Putamen (tissue), 1 donor: ENCODE measurements around the gene FBF1.
"Not testable (repeated sequence)": the region's sequence is repeated elsewhere in the genome, so short reads cannot be mapped to it uniquely, and the experiment has no call there.

ENCODE experiments used
- DNase-seq: peaks from one replicate; pipeline ENCODE4 v3.0.0-alpha.2; 2016; ENCODE audit warnings: low spot score

The FBF1 gene

DNA sequence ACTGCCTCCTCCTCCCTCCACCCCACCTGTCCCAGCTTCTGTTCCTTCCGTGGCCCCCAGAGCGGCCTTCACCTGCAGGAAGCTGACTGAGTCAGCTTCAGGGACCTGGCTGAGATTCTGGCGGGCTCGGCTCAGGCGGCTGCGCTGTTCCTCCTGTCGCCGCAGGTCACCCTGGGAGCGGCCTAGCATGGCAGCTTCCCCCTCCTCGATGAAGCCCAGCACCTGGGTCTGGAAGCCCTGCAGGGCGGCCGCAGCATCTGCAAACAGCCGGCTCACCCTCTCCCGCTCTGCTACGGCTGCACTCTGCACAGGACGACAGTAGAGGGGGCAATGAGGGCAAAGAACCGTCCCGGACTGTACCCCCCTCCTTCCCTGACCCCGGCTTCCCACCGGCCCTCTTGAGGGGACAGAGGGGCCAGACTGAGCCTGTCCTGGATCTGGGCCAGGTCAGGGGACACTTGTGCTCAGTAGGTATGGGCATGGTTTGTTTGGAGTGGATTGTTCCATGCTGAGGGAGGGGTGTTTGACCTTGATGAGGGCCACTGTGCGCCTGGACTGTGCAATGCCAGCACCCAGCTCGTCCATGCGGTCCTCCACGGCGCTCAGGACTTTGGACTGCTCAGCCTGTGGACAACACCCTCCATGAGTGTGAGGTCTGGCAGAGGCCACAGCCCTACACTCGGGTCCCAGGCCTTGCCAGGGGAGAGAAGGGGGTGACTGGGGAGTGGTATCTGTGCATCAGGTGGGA is 64.5 kb downstream of the FBF1 start:
- no peak for DNase-seq

DNA sequence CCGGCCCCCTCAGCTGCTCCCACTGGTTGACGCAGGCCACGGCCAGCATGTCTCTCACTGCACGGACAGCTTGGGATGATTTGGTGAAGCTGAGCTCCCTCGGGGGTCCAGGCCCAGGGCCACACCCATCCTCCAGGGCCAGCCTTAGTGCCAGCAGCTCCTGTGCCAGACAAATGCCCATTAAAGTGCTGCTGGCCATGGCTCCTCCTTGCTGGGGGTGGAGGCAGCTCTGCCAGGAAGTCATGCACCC is 65.0 kb downstream of the FBF1 start:
- DNase-seq = no peak

DNA sequence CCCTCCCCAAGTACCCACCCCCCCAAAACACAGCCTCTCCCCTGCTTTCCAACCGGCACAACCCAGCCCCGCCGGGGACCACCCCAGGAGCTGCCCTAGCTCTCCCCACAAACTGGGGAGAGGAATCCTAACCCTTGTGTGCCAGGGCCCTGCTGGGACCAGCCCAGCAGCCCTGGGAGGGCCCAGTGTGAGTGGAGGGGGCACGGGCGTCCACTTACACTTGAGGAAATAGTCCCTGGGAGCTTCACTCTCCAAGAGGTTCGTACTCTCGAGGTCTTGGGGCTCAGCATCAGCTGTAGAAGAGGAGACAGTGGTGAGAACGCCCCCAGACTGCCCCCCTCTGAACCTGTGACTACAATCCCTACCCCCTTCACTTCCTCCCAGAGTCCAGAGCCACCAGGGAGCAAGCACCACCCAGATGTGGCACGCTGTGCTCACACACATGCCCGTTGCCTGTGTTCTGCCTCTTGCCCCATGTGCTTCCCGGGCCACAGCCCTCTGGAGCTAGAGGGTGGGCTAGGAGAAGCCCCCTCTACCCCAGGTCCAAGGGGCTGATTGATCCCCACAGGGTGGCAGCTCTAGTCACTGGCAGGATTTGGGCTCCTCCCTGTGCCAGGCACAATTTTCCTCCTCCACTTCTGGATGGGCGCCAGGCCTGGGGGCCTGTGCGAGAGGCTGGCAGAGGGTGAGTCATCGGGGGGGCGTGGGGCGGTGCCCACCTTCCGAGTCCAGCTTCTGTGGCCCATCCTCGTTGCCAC is 65.5 kb downstream of the FBF1 start:
- DNase-seq = no peak

DNA sequence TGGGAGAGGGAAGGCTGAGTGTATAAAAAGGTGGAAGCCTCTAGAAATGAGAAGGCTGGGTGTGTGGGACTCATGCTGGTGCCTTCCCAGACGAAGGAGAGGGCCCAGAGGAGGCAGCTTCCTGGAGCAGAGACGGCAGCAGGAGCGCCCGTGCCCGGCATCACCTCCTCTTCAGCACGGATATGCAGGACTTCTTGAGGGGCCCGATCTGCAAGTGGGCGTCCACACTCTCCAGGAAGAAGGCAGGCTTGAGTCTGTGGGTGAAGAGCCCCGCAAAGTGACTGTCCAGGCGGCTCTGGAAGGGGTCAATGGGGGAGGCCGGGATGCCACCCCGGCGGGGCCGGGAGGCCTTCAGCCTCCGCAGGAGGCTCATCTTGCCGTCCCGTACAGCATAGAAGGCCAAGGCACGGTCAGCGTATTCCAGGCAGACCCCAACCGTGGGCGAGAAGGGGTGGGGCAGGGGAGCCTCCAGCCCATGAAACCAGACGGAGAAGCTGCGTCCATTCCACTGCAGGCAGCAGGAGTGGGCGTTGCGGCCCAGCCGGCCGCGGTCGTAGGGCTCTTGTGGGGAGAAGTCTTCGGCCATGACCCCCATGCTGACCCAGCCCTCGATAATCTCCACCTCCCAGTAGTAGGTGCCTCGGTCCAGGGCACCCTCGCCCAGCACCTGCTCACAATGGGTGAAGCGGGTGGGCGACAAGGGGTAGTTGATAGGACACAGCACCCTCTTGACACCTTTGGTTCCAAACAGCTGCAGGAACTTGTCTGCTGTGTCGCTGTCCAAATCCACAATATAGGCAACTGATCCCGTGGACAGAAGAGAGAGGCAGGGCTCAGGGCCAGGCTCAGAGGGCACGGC is 66.3 kb downstream of the FBF1 start:
- no peak for DNase-seq

DNA sequence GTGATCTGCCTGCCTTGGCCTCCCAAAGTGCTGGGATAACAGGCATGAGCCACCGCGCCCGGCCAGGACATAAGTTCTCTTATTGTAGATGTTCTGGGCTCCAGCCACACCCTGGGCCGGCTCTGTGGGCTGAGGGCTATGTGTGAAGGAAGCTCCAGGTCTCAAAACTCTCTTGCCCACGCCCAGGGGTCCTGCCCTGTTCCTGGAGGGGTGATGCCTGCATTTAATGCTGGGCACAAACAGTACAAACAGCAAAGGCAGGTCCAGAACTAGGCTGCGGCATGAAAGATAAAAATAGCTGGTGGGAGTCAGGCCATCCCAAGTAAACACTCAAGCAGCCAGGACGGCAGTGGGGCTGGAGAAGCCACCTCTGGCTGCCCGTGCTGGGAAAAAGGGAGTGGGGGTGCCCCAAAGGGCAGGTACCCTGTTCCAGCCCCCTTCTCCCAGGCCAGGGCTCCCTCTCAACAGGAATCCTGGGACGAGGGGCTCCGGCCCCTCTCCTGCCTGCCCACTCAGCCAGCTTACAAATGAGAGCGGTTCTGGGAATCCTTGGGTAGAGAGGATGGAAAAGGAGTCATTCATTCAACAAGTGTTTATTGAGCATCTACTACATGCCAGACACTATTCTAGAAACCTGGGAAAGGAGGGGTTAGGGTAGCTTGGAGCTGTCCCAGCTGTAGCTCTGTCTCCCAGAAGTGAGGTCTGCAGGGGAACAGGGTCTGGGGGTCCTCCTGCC is 67.1 kb downstream of the FBF1 start:
- DNase-seq = no peak

DNA sequence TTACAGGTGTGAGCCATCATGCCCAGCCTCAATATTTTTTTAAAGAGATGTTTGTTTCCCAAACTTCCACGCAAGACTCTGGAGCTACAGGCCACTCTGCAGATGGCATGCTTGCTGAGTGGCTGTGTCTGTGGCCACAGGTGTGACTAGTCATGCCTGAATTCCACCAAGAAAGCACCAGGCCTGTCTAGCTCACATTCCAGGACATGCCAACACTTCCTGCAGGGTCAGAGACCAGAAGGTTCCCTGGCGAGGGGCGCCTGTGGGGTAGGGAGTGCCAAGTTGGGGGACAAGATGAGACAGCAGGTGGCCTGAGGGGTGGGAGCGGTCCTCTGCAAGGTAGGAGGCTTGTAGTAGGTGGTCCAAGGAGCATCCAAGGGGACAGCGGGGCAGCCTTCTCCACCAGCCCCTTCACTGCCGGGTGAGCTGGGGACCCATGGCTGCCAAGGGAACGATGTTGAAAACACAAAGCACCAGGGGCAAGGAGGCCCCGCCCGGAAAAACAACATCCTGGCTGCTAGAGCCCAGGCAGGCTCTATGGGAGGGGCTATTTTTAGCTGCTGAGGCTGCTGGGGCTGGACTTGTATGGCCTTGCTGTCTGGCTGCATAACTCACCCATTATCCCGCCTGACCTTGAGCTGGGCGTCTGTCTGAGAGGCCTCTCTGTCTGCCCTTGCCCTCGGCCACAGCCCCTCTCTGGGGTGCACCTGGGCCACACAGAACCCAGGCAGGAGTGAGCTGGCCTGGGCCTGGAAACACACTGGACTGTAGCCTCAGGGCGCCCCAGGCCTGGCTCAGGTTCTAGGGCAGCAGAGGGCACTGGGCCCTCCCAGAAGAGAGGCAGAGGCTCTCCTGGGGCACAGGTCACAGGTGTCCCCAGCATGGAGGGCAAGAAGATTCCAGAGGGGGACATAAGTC is 68.1 kb downstream of the FBF1 start:
- DNase-seq = peak; percentile 47

DNA sequence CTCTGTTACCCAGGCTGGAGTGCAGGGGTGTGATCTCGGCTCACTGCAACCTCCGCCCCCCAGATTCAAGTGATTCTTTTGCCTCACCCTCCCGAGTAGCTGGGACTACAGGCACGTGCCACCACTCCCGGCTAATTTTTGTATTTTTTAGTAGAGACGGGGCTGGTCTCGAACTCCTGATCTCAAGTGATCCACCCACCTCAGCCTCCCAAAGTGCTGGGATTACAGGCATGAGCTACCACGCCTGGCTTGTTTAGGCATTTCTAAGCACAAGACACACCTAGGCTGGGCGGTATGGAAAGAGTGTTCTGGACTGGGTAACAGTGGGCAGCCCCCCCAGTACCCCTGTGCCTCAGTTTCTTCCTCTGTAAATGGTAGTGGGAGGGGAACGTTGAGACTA is 70.6 kb downstream of the FBF1 start:
- not testable (repeated sequence) for DNase-seq

DNA sequence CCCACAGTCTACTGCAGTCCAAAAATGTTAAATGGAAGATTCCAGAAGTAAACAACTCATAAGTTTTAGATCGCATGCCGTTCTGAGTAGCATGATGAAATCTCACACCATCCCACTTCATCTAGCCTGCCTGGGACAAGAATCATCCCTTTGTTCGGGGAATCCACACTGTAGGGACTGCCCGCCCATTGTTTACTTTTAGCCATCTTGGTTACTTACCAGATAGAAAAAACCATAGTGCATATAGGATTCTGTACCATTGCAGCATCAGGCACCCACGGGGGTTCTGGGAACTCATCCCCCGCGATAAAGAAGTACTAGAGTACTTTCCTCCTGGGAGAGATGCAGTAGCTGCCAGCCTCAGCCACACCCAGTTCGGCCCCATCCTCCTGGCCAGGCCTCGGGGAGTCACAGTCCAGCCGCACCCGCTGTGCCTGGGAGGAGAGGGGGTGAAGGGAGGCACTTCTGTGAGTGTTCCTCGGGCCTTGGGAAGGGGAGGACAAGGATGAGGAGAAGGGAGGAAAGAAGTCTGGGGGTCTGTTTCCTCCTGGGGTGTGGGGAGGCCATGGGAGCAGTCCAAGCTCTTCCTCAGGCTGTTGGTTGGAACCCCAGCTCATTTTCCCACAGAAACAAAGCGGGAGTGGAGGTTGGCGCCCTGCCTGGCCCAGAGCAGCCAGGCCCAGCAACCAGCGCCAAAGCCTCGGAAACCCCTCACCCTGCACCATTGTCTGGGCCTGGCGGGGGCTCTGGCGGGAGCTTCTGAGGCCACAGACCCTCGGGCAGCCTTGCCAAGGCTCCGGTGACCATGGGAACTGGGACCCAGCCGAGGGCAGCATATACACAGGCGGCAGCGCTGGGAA is 71.3 kb downstream of the FBF1 start:
- peak; percentile 83 for DNase-seq

DNA sequence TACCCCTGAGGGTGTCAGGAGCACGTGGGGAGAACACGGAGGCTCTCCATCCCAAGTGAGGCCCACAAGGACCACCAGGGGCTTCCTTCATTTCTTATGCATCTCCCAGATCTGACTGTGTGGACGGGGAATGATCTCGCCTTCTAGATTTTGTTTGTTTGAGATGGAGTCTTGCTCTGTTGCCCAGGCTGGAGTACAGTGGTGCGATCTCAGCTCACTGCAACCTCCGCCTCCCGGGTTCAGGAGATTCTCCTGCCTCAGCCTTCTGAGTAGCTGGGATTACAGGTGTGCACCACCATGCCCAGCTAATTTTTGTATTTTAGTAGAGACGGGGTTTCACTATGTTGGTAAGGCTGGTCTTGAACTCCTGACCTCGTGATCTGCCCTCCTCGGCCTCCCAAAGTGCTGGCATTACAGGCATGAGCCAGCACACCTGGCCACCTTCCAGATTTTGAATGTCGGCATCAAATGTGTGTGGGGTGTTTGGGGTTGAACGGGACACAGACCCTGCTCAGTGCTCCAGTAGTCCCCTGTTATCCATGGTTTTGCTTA is 72.0 kb downstream of the FBF1 start:
- not testable (repeated sequence) for DNase-seq

DNA sequence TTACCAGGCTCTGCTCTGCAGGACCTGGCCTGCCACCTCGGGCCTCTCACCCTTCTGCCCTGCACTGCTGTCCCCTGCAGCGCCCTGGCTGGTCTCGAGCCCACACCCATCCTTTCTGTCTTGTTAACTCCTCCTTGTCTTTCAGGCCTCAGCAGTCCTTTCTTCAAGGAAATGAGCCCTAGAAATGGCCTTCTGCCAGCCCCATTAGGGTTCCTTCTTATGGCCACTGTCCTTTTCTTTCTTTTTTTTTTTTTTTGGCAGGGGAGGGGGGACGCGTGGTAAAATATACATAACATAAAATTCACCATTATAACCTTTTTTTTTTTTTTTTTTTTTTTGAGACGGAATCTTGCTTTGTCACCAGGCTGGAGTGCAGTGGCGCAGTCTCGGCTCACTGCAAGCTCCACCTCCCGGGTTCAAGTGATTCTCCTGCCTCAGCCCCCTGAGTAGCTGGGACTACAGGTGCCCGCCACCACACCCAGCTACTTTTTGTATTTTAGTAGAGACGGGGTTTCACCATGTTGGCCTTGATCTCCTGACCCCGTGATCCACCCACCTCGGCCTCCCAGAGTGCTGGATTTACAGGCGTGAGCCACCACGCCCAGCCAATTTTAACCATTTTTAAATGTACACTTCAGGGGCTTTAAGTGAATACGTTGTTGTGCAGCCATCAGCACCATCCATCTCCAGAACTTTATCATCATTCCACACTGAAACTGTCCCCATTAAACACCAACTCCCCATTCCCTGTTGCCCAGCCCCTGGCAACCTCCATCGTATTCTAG is 75.2 kb downstream of the FBF1 start:
- DNase-seq = not testable (repeated sequence)

DNA sequence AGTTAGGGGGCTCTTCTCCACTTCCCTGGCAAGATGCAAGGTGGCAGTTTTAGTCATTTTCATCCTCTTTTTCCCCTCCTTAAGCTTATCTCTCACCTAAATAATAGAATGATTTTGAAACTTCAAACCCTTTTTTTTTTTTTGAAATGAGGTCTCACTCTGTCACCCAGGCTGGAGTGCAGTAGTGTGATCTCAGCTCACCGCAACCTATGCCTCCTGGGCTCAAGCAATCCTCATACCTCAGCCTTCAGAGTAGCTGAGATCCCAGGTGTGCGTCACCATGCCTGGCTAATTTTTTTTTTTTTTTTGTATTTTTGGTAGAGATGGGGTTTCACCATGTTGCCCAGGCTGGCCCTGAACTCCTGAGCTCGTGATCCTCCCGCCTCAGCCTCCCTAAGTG is 76.0 kb downstream of the FBF1 start:
- not testable (repeated sequence) for DNase-seq

DNA sequence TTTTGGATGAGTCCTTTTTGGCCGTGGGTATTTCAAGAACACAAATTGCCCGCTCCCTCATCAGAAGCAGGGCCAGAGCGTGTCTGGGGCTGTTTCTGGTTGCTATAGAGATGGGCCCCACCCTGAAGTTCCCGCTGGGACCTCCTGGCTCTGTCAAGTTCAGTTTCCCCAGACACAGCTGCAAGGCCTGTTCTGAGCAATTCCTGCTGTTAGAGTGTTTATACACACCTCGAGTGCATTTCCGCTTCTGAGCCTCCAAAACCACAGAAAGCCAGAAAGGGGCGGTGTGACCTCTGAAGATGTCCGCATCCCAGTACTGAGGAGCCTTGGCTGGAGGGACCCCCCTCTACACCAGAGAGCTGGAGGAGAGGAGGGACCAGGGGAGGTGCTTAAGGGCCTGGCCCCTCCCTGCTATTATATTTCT is 76.4 kb downstream of the FBF1 start:
- DNase-seq = no peak

DNA sequence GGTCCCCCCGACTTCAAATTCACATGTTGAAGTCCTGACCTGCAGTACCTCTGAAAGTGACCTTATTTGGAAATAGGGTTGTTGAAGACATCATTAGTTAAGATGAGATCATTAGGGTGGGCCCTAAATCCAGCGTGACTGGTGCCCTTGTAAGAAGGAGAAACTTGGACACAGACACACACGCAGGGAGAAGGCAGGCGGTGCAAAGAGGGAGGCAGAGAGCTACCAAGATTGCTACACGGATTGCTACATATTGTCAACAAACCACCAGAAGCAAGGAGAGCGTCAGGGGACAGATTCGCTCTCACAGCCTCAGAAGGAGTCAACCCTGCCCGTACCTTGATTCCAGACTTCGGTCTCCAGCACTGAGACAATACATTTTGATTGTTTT is 78.9 kb downstream of the FBF1 start:
- DNase-seq = no peak
